Spleen (tissue), 11 donors: ENCODE results near the gene EPS8L3. TPM values are rescaled to one million over a fixed set of nuclear protein-coding genes. Genes with fewer than 3 reads are reported as not detected.
A peak's percentile ranks its signal among the peaks of the same experiment; 100 is the strongest.

ENCODE experiments used
- DNase-seq: peaks from one replicate; pipeline ENCODE4 v3.0.0-alpha.2; 2020
- H3K27ac ChIP-seq, 8 donors: fragments of 200-600 bp; sonication (generic) in 7 of 8; 1 replicate in 4 of 8; 2 replicates in 4 of 8; pipeline versions ENCODE4 v1.5.0 to v1.8.0; 2016 to 2021; ENCODE audit warnings: inconsistent platforms in 4 of 8, mild to moderate bottlenecking in 4 of 8, moderate library complexity in 1 of 8
- H3K27me3 ChIP-seq, 7 donors: fragments of 200-600 bp; sonication (generic) in 6 of 7; replicated peaks in 1 of 7; 1 replicate in 4 of 7; 2 replicates in 3 of 7; pipeline versions ENCODE4 v1.5.0 to v1.8.0; 2016 to 2021; ENCODE audit warnings: inconsistent platforms in 3 of 7, mild to moderate bottlenecking in 1 of 7
- H3K36me3 ChIP-seq, 6 donors: fragments of 200-600 bp; sonication (generic) in 5 of 6; 1 replicate in 4 of 6; 2 replicates in 2 of 6; pipeline versions ENCODE4 v1.5.0 to v1.8.0; 2016 to 2021; ENCODE audit warnings: inconsistent platforms in 2 of 6
- H3K4me1 ChIP-seq, 6 donors: fragments of 200-600 bp; sonication (generic) in 5 of 6; 1 replicate in 3 of 6; 2 replicates in 3 of 6; pipeline versions ENCODE4 v1.5.0 to v1.8.0; 2016 to 2021; ENCODE audit warnings: inconsistent platforms in 3 of 6
- H3K4me3 ChIP-seq, 8 donors: fragments of 200-600 bp; sonication (generic) in 7 of 8; 1 replicate in 4 of 8; 2 replicates in 4 of 8; pipeline versions ENCODE4 v1.5.0 to v1.8.0; 2016 to 2021; ENCODE audit warnings: inconsistent platforms in 4 of 8, mild to moderate bottlenecking in 4 of 8, moderate library complexity in 2 of 8
- H3K9me3 ChIP-seq, 8 donors: fragments of 200-600 bp; sonication (generic) in 7 of 8; 1 replicate in 4 of 8; 2 replicates in 4 of 8; pipeline versions ENCODE4 v1.5.0 to v1.8.0; 2016 to 2021; ENCODE audit warnings: inconsistent platforms in 4 of 8
- CTCF ChIP-seq, 11 experiments: fragments of 200-600 bp in 7 of 11; fragments of 450-650 bp in 4 of 11; sonication (generic) in 4 of 11; IDR thresholded peaks in 8 of 11; conservative IDR thresholded peaks in 3 of 11; 1 replicate in 7 of 11; 2 replicates in 4 of 11; pipeline versions ENCODE4 v1.4.0 to v1.8.0; 2016 to 2021; ENCODE audit warnings: antibody characterized with exemption in 11 of 11, inconsistent platforms in 4 of 11, mild to moderate bottlenecking in 1 of 11
- POLR2A ChIP-seq, 3 donors: fragments of 450-650 bp; IDR thresholded peaks; one replicate each; pipeline ENCODE4 v1.5.1; 2017; ENCODE audit warnings: antibody characterized with exemption in 3 of 3, mild to moderate bottlenecking in 1 of 3
- POLR2AphosphoS5 ChIP-seq, 3 donors: sonication (generic); formaldehyde crosslinking; IDR thresholded peaks; one replicate each; pipeline ENCODE4 v1.5.1; 2017; ENCODE audit warnings: antibody characterized with exemption in 3 of 3
- WGBS, 5 donors: extraction: QIAGEN DNeasy Blood & Tissue Kit in 3 of 5; methylation state at CpG; one replicate each; pipeline versions ENCODE4 v1.1.5 to v1.1.7; 2013 to 2018; 5-methylcytosine and 5-hydroxymethylcytosine counted together
- intact Hi-C: fragments of 100-400 bp; cut with DNase I; formaldehyde crosslinking; loops from one replicate; pipeline ENCODE4 v1.15.0; 2023; ENCODE audit warnings: low total_unique reads
- polyA plus RNA-seq, 3 donors: library from polyadenylated mRNA; stranded (reverse); fragments of 200-250 nt; gene quantifications; one replicate each; pipeline ENCODE4 v1.2.1, GENCODE V29; 2013
- total RNA-seq, 7 donors: library from RNA; depleted of rRNA in 3 of 7; stranded (reverse); fragments of >200 nt in 3 of 7; fragmentation: NEBNext Ultra II Directional in 4 of 7; extraction: Animal tissue kit (Norgen Biotek cat#: 25700) in 4 of 7; gene quantifications; one replicate each; pipeline versions ENCODE4 v1.1.0 to v1.2.1, GENCODE V29; 2016 to 2021
- donor health status: healthy with polysubstance abuse.
- donor health status: DM: no; HTN: no; CAD: no; lungs with moderate emphysema.
- donor health status: DM: no; HTN: no; CAD: no.
- donor health status: Bipolar disorder and iron deficiency.
- donor health status: healthy.
- donor health status: DM: no; HTN: no; CAD: no.
- donor health status: DM: yes; HTN: yes; CAD: no.

Gene EPS8L3
- total and polyA plus RNA-seq, 10 donors: 1.2 TPM; not detected in 9

GRCh38 chr1:109807822-109808680, 44.3 kb upstream of the EPS8L3 start:
- no peaks in the 10 kb centered on the region for H3K36me3 ChIP-seq
- H3K9me3 ChIP-seq: no peaks in the 10 kb centered on the region
- intact Hi-C loops: no loop called here
- DNase-seq: no peak
- peaks cover 0 to 74% (median 25%) of the 10 kb centered on the region in 6 donors for H3K4me1 ChIP-seq
- no peak overlapping the region for H3K27ac ChIP-seq
- H3K27me3 ChIP-seq: no peaks in the 10 kb centered on the region
- TF ChIP-seq CTCF (IDR thresholded peaks at IDR 0.05 in 8 of 11, conservative IDR thresholded peaks at IDR 0.05 in 3 of 11): no peak
- no peak for TF ChIP-seq POLR2AphosphoS5 (IDR thresholded peaks at IDR 0.05)
- no peak for TF ChIP-seq POLR2A (IDR thresholded peaks at IDR 0.05)
- no peak overlapping the region for H3K4me3 ChIP-seq
- WGBS, 5 donors: 79 to 92% (median 88%) methylated on average over 3 to 6 of the region's 6 CpGs

GRCh38 chr1:109807402-109807801, 43.7 kb upstream of the EPS8L3 start:
- Histone ChIP-seq H3K36me3 (no peaks in the 10 kb centered on the region), H3K9me3 (no peaks in the 10 kb centered on the region), H3K27ac (peak overlapping the region in 4 of 8 donors; percentile 9 to 49 (median 36)), H3K4me3 (no peak overlapping the region), H3K27me3 (no peaks in the 10 kb centered on the region), H3K4me1 (peaks cover 0 to 74% (median 27%) of the 10 kb centered on the region in 6 donors)
- intact Hi-C loops: no loop called here
- WGBS, 5 donors: 80 to 96% (median 86%) methylated on average over 8 to 9 of the region's 9 CpGs
- DNase-seq: no peak
- TF ChIP-seq POLR2A (IDR thresholded peaks at IDR 0.05): no peak
- no peak for TF ChIP-seq POLR2AphosphoS5 (IDR thresholded peaks at IDR 0.05)
- no peak for TF ChIP-seq CTCF (IDR thresholded peaks at IDR 0.05 in 8 of 11, conservative IDR thresholded peaks at IDR 0.05 in 3 of 11)

DNA sequence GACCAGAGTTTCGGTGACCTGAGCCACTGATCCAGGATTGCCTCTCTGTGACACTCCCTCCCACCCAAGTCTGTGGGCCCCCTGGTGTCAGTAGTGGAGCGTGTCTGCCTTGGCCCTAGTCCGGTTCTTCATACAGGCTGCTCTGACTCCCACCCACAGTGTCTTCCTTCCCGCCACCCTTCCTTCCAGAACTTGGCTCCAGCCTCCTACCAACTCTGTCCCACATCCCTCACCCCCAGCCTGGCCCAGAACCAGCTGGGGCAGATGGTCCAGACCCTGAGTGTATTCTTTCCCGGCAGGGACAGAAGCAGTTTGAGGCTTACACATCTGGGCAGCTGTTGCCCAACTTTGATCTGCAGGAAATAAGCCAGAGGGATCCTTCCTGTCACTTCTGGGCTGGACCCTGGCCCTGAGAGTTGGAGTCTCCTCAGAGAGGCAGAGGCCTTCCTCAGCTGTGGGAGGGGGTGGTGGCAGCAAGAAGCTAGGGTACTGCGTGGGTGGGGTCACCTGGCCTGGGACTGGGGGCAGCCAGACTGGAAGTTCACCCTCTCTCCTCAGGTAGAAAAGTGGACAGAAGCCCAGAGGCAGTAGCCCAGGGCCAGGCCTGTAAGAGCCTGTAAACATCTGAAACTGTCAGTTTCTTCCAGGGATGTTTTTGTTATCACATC, 43.1 kb upstream of the EPS8L3 start:
- TF ChIP-seq CTCF (IDR thresholded peaks at IDR 0.05 in 8 of 11, conservative IDR thresholded peaks at IDR 0.05 in 3 of 11) (no peak), POLR2AphosphoS5 (IDR thresholded peaks at IDR 0.05) (peak in 1 of 3 donors; percentile 15)
- H3K36me3 ChIP-seq: no peaks in the 10 kb centered on the region
- H3K27ac ChIP-seq: peak overlapping the region in 5 of 8 donors; percentile 9 to 49 (median 29)
- H3K4me1 ChIP-seq: peaks cover 0 to 79% (median 32%) of the 10 kb centered on the region in 6 donors
- no peaks in the 10 kb centered on the region for H3K9me3 ChIP-seq
- no peak for DNase-seq
- intact Hi-C loops: no loop called here
- no peaks in the 10 kb centered on the region for H3K27me3 ChIP-seq
- H3K4me3 ChIP-seq: no peak overlapping the region
- WGBS, 5 donors: 58 to 80% (median 73%) methylated on average over 5 to 6 of the region's 6 CpGs
